Stimulated activated CD4-positive, alpha-beta T cell treated with anti-CD3 and anti-CD28 coated beads, Interleukin-2, amount 100 ng/mL, for 4 hours (primary cell): ENCODE measurements around the gene GJC2.

Source experiments
- DNase-seq: peaks from one replicate; pipeline ENCODE4 v3.0.0-alpha.2; 2020; ENCODE audit warnings: low read depth

Gene GJC2

GRCh38 chr1:228145463-228146416 is 4.0 kb upstream of the GJC2 start:
- DNase-seq: no peak

- DNase-seq: no peak
These were observed 3.1 kb upstream of the GJC2 start for GRCh38 chr1:228146417-228147150.

- no peak for DNase-seq
These were observed 2.5 kb upstream of the GJC2 start for GRCh38 chr1:228147151-228147693.

GRCh38 chr1:228147768-228148167 is 2.0 kb upstream of the GJC2 start:
- no peak for DNase-seq

- DNase-seq: no peak
These were observed 1.4 kb upstream of the GJC2 start for GRCh38 chr1:228148196-228148861.

GRCh38 chr1:228148935-228149405 is 760 bp upstream of the GJC2 start:
- DNase-seq: no peak

- no peak for DNase-seq
These were observed 360 bp downstream of the GJC2 start for GRCh38 chr1:228150120-228150460.

- DNase-seq: no peak
These were observed 890 bp downstream of the GJC2 start for GRCh38 chr1:228150461-228151179.

- DNase-seq: no peak
These were observed 1.6 kb downstream of the GJC2 start for GRCh38 chr1:228151180-228151925.

- no peak for DNase-seq
These were observed 2.6 kb downstream of the GJC2 start for GRCh38 chr1:228152097-228152917.

GRCh38 chr1:228152918-228153258 is 3.2 kb downstream of the GJC2 start:
- no peak for DNase-seq

- DNase-seq: no peak
These were observed 4.4 kb downstream of the GJC2 start for GRCh38 chr1:228154021-228154669.

- peak; percentile 51 for DNase-seq
These were observed 5.2 kb downstream of the GJC2 start for GRCh38 chr1:228154670-228155571.

- DNase-seq: no peak
These were observed 6.1 kb downstream of the GJC2 start for GRCh38 chr1:228155596-228156514.

GRCh38 chr1:228156515-228156881 is 6.8 kb downstream of the GJC2 start:
- DNase-seq: no peak

GRCh38 chr1:228156941-228157728 is 7.4 kb downstream of the GJC2 start:
- DNase-seq: no peak

- DNase-seq: no peak
These were observed 8.0 kb downstream of the GJC2 start for GRCh38 chr1:228157729-228158126.
